Measurements from ENCODE around the gene ACP5. TPM values are rescaled to one million over a fixed set of nuclear protein-coding genes. Genes with fewer than 3 reads are reported as not detected.
"Not testable (repeated sequence)": the region's sequence is repeated elsewhere in the genome, so short reads cannot be mapped to it uniquely, and the experiment has no call there.

ACP5 gene
- 4.9 TPM for polyA plus RNA-seq (2013, experiment 1 of 2)
- polyA plus RNA-seq (2013, experiment 2 of 2): 3.6 TPM

- Histone ChIP-seq H3K9me3 (ENCODE audit: control insufficient read depth, low read length) (no peaks in the 10 kb centered on the region), H3K4me3 (ENCODE audit: extremely low read depth, insufficient read depth, low read length, poor library complexity, severe bottlenecking) (no peak within 1 kb of the TSS), H3K27ac (ENCODE audit: low read depth, low read length, severe bottlenecking) (no peak within 1 kb of the TSS), H3K36me3 (ENCODE audit: control insufficient read depth, insufficient read depth, low read length) (no peaks in the 10 kb centered on the region), H3K4me1 (ENCODE audit: control insufficient read depth, insufficient read depth, low read length, poor library complexity, severe bottlenecking) (no peaks in the 10 kb centered on the region)
- 82 to 84% methylated on average over 11 to 12 of the region's 18 CpGs for WGBS, 2 experiments (ENCODE audit: insufficient coverage in 2 of 2)
Measured at GRCh38 chr19:11577451-11578257, at the start of gene ACP5. ACP5 (minus strand) TSS chr19:11577645; CDS start chr19:11577317, 328 bp downstream.

GRCh38 chr19:11626252-11626651 lies 48.8 kb upstream of the ACP5 start:
- H3K9me3 ChIP-seq (ENCODE audit: control insufficient read depth, low read length): no peaks in the 10 kb centered on the region
- no peak overlapping the region for H3K27ac ChIP-seq (ENCODE audit: low read depth, low read length, severe bottlenecking)
- no peak overlapping the region for H3K4me3 ChIP-seq (ENCODE audit: extremely low read depth, insufficient read depth, low read length, poor library complexity, severe bottlenecking)
- 92 to 93% methylated on average over 12 to 15 of the region's 15 CpGs for WGBS, 2 experiments (ENCODE audit: insufficient coverage in 2 of 2)
- H3K36me3 ChIP-seq (ENCODE audit: control insufficient read depth, insufficient read depth, low read length): peaks cover 8% of the 10 kb centered on the region
- peaks cover 8% of the 10 kb centered on the region for H3K4me1 ChIP-seq (ENCODE audit: control insufficient read depth, insufficient read depth, low read length, poor library complexity, severe bottlenecking)

GRCh38 chr19:11624069-11624463 lies 46.6 kb upstream of the ACP5 start:
- no peak overlapping the region for H3K4me3 ChIP-seq (ENCODE audit: extremely low read depth, insufficient read depth, low read length, poor library complexity, severe bottlenecking)
- peaks cover 8% of the 10 kb centered on the region for H3K4me1 ChIP-seq (ENCODE audit: control insufficient read depth, insufficient read depth, low read length, poor library complexity, severe bottlenecking)
- WGBS, 2 experiments (ENCODE audit: insufficient coverage in 2 of 2): 76 to 100% methylated on average over 2 of the region's 4 CpGs
- H3K9me3 ChIP-seq (ENCODE audit: control insufficient read depth, low read length): peaks cover 15% of the 10 kb centered on the region
- peaks cover 30% of the 10 kb centered on the region for H3K36me3 ChIP-seq (ENCODE audit: control insufficient read depth, insufficient read depth, low read length)
- H3K27ac ChIP-seq (ENCODE audit: low read depth, low read length, severe bottlenecking): no peak overlapping the region

GRCh38 chr19:11622401-11622800 lies 45.0 kb upstream of the ACP5 start:
- Histone ChIP-seq H3K36me3 (ENCODE audit: control insufficient read depth, insufficient read depth, low read length) (peaks cover 47% of the 10 kb centered on the region), H3K9me3 (ENCODE audit: control insufficient read depth, low read length) (peaks cover 32% of the 10 kb centered on the region)
- 29 to 77% methylated on average over 1 to 3 of the region's 3 CpGs for WGBS, 2 experiments (ENCODE audit: insufficient coverage in 2 of 2)
- H3K4me3 ChIP-seq (ENCODE audit: extremely low read depth, insufficient read depth, low read length, poor library complexity, severe bottlenecking); H3K27ac ChIP-seq (ENCODE audit: low read depth, low read length, severe bottlenecking); H3K4me1 ChIP-seq (ENCODE audit: control insufficient read depth, insufficient read depth, low read length, poor library complexity, severe bottlenecking): not testable (repeated sequence)

GRCh38 chr19:11620553-11620952 lies 43.1 kb upstream of the ACP5 start:
- peaks cover 8% of the 10 kb centered on the region for H3K4me1 ChIP-seq (ENCODE audit: control insufficient read depth, insufficient read depth, low read length, poor library complexity, severe bottlenecking)
- WGBS, 2 experiments (ENCODE audit: insufficient coverage in 2 of 2): 61 to 75% methylated on average over 2 of the region's 4 CpGs
- peaks cover 65% of the 10 kb centered on the region for H3K36me3 ChIP-seq (ENCODE audit: control insufficient read depth, insufficient read depth, low read length)
- no peak overlapping the region for H3K27ac ChIP-seq (ENCODE audit: low read depth, low read length, severe bottlenecking)
- peaks cover 47% of the 10 kb centered on the region for H3K9me3 ChIP-seq (ENCODE audit: control insufficient read depth, low read length)
- H3K4me3 ChIP-seq (ENCODE audit: extremely low read depth, insufficient read depth, low read length, poor library complexity, severe bottlenecking): no peak overlapping the region

- WGBS, 2 experiments (ENCODE audit: insufficient coverage in 2 of 2): 95 to 98% methylated on average over 17 to 18 of the region's 19 CpGs
- peaks cover 90% of the 10 kb centered on the region for H3K36me3 ChIP-seq (ENCODE audit: control insufficient read depth, insufficient read depth, low read length)
- no peak overlapping the region for H3K27ac ChIP-seq (ENCODE audit: low read depth, low read length, severe bottlenecking)
- H3K9me3 ChIP-seq (ENCODE audit: control insufficient read depth, low read length): peaks cover 62% of the 10 kb centered on the region
- no peak overlapping the region for H3K4me3 ChIP-seq (ENCODE audit: extremely low read depth, insufficient read depth, low read length, poor library complexity, severe bottlenecking)
- H3K4me1 ChIP-seq (ENCODE audit: control insufficient read depth, insufficient read depth, low read length, poor library complexity, severe bottlenecking): peaks cover 3% of the 10 kb centered on the region
Measured at GRCh38 chr19:11617180-11618062, 40.0 kb upstream of the ACP5 start.

GRCh38 chr19:11612816-11613511 lies 35.5 kb upstream of the ACP5 start:
- Histone ChIP-seq H3K4me1 (ENCODE audit: control insufficient read depth, insufficient read depth, low read length, poor library complexity, severe bottlenecking) (no peaks in the 10 kb centered on the region), H3K27ac (ENCODE audit: low read depth, low read length, severe bottlenecking) (no peak overlapping the region), H3K4me3 (ENCODE audit: extremely low read depth, insufficient read depth, low read length, poor library complexity, severe bottlenecking) (no peak overlapping the region), H3K9me3 (ENCODE audit: control insufficient read depth, low read length) (peaks cover 49% of the 10 kb centered on the region), H3K36me3 (ENCODE audit: control insufficient read depth, insufficient read depth, low read length) (peaks cover 82% of the 10 kb centered on the region)
- 100% methylated on average over 2 of the region's 5 CpGs; no CpG with 5 or more reads in 1 of the 2 experiments for WGBS, 2 experiments (ENCODE audit: insufficient coverage in 2 of 2)

GRCh38 chr19:11611730-11612129 lies 34.3 kb upstream of the ACP5 start:
- Histone ChIP-seq H3K36me3 (ENCODE audit: control insufficient read depth, insufficient read depth, low read length) (peaks cover 82% of the 10 kb centered on the region), H3K27ac (ENCODE audit: low read depth, low read length, severe bottlenecking) (no peak overlapping the region), H3K9me3 (ENCODE audit: control insufficient read depth, low read length) (peaks cover 42% of the 10 kb centered on the region), H3K4me3 (ENCODE audit: extremely low read depth, insufficient read depth, low read length, poor library complexity, severe bottlenecking) (no peak overlapping the region), H3K4me1 (ENCODE audit: control insufficient read depth, insufficient read depth, low read length, poor library complexity, severe bottlenecking) (no peaks in the 10 kb centered on the region)
- 83 to 100% methylated on average over 1 of the region's 1 CpG for WGBS, 2 experiments (ENCODE audit: insufficient coverage in 2 of 2)

GRCh38 chr19:11606484-11606883 lies 29.0 kb upstream of the ACP5 start:
- Histone ChIP-seq H3K4me3 (ENCODE audit: extremely low read depth, insufficient read depth, low read length, poor library complexity, severe bottlenecking) (no peak overlapping the region), H3K4me1 (ENCODE audit: control insufficient read depth, insufficient read depth, low read length, poor library complexity, severe bottlenecking) (no peaks in the 10 kb centered on the region), H3K27ac (ENCODE audit: low read depth, low read length, severe bottlenecking) (no peak overlapping the region), H3K36me3 (ENCODE audit: control insufficient read depth, insufficient read depth, low read length) (peaks cover 93% of the 10 kb centered on the region), H3K9me3 (ENCODE audit: control insufficient read depth, low read length) (peaks cover 48% of the 10 kb centered on the region)
- 89 to 96% methylated on average over 6 to 8 of the region's 8 CpGs for WGBS, 2 experiments (ENCODE audit: insufficient coverage in 2 of 2)

- H3K27ac ChIP-seq (ENCODE audit: low read depth, low read length, severe bottlenecking); H3K4me1 ChIP-seq (ENCODE audit: control insufficient read depth, insufficient read depth, low read length, poor library complexity, severe bottlenecking); H3K4me3 ChIP-seq (ENCODE audit: extremely low read depth, insufficient read depth, low read length, poor library complexity, severe bottlenecking): not testable (repeated sequence)
- WGBS, 2 experiments (ENCODE audit: insufficient coverage in 2 of 2): 92 to 99% methylated on average over 6 to 7 of the region's 8 CpGs
- Histone ChIP-seq H3K9me3 (ENCODE audit: control insufficient read depth, low read length) (peaks cover 25% of the 10 kb centered on the region), H3K36me3 (ENCODE audit: control insufficient read depth, insufficient read depth, low read length) (peaks cover 64% of the 10 kb centered on the region)
Measured at GRCh38 chr19:11599704-11600103, 22.3 kb upstream of the ACP5 start.
